Loucy (cell line): Measurements from ENCODE around the gene TOB1.

ENCODE experiments used
- CTCF ChIP-seq: fragments of 200-600 bp; sonication (generic); conservative IDR thresholded peaks from 2 replicates; pipeline ENCODE4 v1.5.1; 2014; ENCODE audit warnings: mild to moderate bottlenecking, antibody characterized with exemption, low read length
- EZH2phosphoT487 ChIP-seq: fragments of 200-600 bp; IDR thresholded peaks from 2 replicates; pipeline ENCODE4 v1.6.1; 2018; ENCODE audit warnings: antibody characterized with exemption, mild to moderate bottlenecking, moderate library complexity, borderline replicate concordance

GRCh38 chr17:50840311-50840851, 25.8 kb downstream of the TOB1 start:
- TF ChIP-seq CTCF, result no peak
- no peak for TF ChIP-seq EZH2phosphoT487
